Fibroblast of pulmonary artery (primary cell): Measurements from ENCODE around the gene DUOX2.

ENCODE experiments used
- DNase-seq: peaks from one replicate; pipeline ENCODE4 v3.0.0-alpha.2; 2010; ENCODE audit warnings: low read depth
- H3K4me3 ChIP-seq: replicated peaks from 2 replicates; pipeline ENCODE4 v1.5.1; 2011; ENCODE audit warnings: low read depth, mild to moderate bottlenecking, control low read depth, low read length, moderate library complexity
- TF ChIP-seq, protein P1 (sequence below): IDR thresholded peaks from 2 replicates; pipeline ENCODE4 v1.5.1; 2011; ENCODE audit warnings: mild to moderate bottlenecking, control low read depth, low read length, inconsistent platforms; ENCODE audit errors: missing control alignments

The DUOX2 gene

GRCh38 chr15:45155739-45156138 is 41.8 kb upstream of the DUOX2 start:
- TF ChIP-seq, protein P1, sequence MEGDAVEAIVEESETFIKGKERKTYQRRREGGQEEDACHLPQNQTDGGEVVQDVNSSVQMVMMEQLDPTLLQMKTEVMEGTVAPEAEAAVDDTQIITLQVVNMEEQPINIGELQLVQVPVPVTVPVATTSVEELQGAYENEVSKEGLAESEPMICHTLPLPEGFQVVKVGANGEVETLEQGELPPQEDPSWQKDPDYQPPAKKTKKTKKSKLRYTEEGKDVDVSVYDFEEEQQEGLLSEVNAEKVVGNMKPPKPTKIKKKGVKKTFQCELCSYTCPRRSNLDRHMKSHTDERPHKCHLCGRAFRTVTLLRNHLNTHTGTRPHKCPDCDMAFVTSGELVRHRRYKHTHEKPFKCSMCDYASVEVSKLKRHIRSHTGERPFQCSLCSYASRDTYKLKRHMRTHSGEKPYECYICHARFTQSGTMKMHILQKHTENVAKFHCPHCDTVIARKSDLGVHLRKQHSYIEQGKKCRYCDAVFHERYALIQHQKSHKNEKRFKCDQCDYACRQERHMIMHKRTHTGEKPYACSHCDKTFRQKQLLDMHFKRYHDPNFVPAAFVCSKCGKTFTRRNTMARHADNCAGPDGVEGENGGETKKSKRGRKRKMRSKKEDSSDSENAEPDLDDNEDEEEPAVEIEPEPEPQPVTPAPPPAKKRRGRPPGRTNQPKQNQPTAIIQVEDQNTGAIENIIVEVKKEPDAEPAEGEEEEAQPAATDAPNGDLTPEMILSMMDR = no peak
- H3K4me3 ChIP-seq = no peak overlapping the region
- no peak for DNase-seq

- no peak for DNase-seq
- no peak overlapping the region for H3K4me3 ChIP-seq
- TF ChIP-seq, protein P1 = no peak
These were observed 38.2 kb upstream of the DUOX2 start for GRCh38 chr15:45151998-45152828.

DNA sequence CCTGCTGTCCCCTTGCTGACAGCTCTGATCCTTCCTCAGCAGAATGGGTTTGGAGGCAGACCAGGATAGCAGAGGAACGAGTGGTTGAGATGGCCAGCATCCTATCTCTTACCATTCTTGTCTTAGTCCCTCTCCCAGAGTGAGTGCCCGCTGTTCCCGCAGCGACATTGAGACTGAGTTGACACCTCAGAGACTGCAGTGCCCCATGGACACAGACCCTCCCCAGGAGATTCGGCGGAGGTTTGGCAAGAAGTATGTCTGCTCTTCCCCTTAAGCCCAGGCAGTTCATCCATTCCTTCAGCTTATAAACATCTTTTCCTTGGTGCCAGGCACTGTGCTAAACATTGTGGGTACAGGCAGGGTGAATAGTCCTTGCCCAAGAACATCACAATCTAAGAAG is 37.0 kb upstream of the DUOX2 start:
- TF ChIP-seq, protein P1 = no peak
- no peak for DNase-seq
- H3K4me3 ChIP-seq = no peak overlapping the region

DNA sequence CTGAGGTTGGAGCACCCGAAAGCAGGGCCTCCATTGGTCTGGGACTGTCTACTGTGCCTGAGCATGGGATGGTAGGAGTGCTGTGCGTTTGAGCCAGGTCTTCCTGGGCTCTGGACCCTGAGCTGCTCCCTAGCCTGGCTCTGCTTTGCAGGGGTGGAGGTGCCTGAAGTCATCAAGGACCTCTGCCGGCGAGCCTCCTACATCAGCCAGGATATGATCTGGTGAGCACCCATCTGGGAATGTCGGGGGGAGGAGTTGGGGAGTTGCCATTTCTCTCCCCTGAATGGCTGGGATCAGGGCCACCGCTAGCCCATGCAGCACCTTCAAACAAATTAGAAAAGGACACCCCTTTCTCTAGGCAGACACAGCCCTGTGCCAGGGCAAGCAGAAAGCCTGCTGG is 36.5 kb upstream of the DUOX2 start:
- TF ChIP-seq, protein P1 = no peak
- no peak for DNase-seq
- no peak overlapping the region for H3K4me3 ChIP-seq

- no peak overlapping the region for H3K4me3 ChIP-seq
- DNase-seq = no peak
- TF ChIP-seq, protein P1 = no peak
These were observed 35.1 kb upstream of the DUOX2 start for GRCh38 chr15:45149060-45149459.

GRCh38 chr15:45148076-45149059 is 34.4 kb upstream of the DUOX2 start:
- no peak for DNase-seq
- TF ChIP-seq, protein P1 = no peak
- no peak overlapping the region for H3K4me3 ChIP-seq
